GM23248 (cell line): ENCODE data around the gene PLA2G2A.

Experiments
- EZH2 ChIP-seq: fragments of 200-600 bp; sonication (generic); IDR thresholded peaks from 2 replicates; pipeline ENCODE4 v1.6.1; 2018; ENCODE audit warnings: antibody characterized with exemption, mild to moderate bottlenecking; ENCODE audit not compliant: insufficient read depth, poor library complexity, severe bottlenecking
- EZH2phosphoT487 ChIP-seq: fragments of 200-600 bp; sonication (generic); IDR thresholded peaks from 2 replicates; pipeline ENCODE4 v1.6.1; 2018; ENCODE audit warnings: antibody characterized with exemption, moderate library complexity, mild to moderate bottlenecking, low read depth; ENCODE audit not compliant: insufficient read depth

GRCh38 chr1:20010016-20010415 lies 30.6 kb upstream of the PLA2G2A start:
- TF ChIP-seq EZH2: no peak
- TF ChIP-seq EZH2phosphoT487: no peak
